Activated T-helper 1 cell treated with Interleukin-2 at 50 U/mL for 16 hours (primary cell): ENCODE measurements around the gene WNT9A.
A peak's percentile ranks its signal among the peaks of the same experiment; 100 is the strongest.

Experiments
- DNase-seq: peaks from one replicate; pipeline ENCODE4 v3.0.0-alpha.2; 2020; ENCODE audit warnings: low read depth

WNT9A gene

GRCh38 chr1:227954163-227954850 is 6.6 kb upstream of the WNT9A start:
- DNase-seq, result no peak

DNA sequence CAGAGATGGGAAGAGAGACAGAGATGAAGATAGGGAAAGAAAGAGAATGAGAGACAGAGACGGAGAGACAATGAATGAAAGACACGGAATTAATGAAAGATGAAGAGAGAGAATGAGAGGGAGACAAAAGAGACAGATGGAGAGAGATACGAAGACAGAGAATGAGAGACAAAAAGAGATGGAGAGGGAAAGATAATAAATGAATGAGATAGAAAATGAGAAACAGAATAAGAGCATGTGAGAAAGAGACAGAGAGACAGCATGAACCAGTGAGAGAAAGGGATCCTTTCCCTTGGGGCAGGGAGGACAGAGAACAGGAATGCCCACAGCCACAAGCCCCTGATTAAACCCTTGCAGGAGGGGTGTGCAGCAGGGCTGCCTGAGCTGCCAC is 5.3 kb upstream of the WNT9A start:
- DNase-seq, result no peak

DNA sequence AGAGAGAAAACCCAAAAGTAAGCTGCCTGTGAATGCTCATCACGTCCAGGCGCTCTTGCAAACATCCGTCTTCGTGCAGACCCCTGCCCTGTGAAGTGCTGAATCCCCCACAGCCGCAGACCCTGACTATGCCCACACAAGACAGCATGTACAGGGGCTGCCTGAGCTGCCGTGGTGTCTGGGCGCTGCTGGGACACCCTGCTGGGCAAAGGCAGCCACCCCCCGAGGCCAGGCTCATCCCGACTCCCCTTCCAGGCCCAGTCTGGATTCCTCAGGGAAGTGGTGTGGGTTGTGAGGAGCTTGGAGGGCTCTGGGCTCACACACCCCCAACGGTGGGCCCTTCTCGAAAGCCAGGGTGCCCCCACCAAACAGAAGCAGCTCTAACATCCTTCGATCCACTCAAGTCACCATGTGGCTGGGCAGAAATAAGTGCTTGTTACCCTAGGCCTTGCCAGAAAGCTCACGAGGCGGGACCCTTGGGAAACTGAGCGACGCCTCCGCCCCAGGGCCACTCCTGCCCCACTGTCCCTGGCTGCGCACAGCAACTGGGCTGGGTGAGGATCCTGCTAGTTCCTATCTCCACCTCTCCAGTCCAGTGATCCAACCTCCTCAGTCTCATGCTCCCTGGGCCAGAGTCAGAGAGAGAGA is 4.8 kb upstream of the WNT9A start:
- DNase-seq, result no peak

- DNase-seq, result no peak
Measured at GRCh38 chr1:227951624-227952373, 4.1 kb upstream of the WNT9A start.

DNA sequence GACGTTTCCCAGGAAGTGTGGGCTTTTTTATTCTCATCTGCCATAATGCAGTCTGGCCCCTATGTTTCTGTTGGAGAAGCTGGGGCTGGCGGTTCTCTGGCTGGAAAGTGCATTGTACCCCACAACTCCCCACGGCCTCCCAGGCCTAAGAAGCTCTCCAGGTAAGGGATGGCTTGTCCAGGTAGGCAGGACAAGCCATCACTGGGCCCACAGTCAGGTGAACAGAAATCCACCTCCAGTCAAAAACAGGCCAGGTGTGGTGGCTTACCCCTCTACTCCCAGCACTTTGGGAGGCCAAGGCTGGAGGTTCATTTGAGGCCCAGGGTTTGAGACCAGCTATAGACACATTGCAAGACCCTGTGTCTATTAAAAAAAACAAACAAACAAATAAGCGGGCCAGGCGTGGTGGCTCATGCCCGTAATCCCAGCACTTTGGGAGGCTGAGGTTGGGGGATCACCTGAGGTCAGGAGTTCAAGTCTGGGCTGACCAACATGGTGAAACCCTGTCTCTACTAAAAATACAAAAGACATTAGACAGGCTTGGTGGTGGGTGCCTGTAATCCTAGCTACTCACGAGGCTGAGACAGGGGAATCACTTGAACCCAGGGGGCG is 3.1 kb upstream of the WNT9A start:
- DNase-seq, result no peak

GRCh38 chr1:227949954-227950734 is 2.4 kb upstream of the WNT9A start:
- DNase-seq, result no peak

DNA sequence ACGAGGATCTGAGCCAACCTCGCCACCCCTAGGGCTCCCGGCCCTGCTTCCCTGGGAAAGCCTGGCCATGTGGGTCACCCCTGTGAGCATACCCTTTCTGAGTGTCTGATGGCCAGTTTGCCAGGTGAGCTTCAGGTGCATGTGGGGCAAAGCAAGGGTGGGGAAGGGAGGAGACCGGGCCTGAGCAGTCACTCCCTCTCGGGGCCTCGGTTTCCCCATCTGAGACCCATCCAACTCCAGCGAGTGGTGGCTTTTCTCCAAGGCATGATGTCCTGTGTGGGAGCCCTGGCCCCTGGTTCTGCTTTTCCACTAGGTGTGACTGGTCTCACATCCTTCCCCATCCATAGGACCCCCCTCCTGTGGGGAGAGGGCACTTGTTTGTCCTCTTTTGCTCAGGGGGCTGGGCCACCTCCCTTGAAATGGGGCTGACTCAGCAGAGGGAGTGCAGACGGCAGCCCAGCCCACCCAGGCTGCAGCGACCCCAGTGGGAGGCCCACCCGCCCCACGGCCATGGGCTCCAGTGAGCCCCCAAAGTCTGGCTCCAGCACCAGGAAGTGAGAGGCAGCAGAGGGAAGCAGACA is 1.7 kb upstream of the WNT9A start:
- DNase-seq, result no peak

DNA sequence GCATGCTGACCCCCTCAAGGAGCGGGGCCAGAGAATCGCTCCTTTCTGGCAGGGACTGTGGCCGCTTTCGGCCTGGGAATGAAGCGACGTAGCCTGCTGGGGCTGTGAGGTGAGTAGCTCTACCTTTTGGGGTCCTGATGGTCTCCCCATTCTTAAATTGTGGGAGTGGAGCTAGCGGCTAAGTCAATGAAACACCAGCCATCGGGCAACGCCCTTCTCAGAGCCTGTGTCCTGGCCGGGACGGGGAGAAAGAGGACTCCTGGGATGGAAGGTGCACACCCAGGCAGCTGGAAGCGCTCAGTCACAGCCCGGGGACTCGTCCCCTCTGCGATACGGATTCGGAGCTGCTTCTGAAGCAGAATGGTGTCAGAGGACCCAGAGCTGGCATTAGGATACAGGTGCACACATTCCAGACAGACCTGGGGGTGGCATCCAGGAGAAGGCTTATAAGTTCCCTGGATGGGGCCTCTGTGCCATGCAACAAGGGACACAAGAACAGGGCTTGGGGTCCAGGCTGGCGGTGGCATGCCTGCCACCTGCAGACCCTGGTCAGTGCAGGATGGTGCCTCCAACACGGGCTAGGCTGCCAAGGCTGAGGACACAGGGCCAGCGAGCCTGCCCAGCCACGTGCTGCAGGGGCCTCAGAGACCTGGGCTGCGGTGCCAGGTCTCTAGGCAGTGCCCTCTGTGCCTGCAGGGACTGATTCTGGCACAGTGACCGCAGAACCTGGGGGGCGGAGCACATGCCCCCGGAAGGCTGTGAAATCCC is 945 bp upstream of the WNT9A start:
- DNase-seq, result no peak

- DNase-seq, result no peak
Measured at GRCh38 chr1:227947386-227947675, 401 bp downstream of the WNT9A start.

DNA sequence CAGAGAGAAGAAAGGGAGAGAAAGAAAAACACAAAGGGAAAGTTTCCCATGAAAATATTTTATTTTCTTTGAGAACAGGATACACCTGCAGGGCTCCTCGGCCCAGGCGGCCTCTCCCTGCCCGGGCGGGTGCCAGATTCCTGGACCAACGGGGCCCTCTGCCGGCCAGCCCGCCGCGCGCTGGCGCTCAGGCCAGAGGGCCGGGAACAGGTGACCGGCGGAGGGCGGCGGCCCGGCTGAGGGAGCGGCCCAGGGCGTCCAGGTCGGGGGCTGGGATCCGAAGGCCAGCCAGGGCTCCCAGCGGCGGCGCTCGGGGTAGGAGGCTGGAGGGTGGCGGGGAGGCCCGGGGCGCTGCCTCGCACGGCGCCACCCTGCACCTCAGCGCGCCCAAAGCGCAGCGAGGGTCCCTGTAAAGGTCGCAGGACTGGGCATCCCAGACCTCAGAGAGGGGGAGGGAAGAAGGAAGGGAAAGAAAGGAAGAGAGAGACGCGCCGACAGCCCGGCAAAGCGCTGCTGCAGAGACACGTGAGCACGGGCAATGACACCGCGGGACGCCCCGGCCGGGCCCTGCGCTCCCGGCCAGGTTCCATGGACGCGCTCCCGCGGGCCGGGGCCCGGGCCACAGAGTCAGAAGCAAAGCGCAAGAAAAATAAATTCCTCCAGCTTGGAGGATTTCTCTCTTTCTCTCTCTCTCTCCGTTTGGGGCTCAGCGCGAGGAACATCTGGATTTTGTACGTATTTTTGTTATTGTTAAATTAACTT is 927 bp downstream of the WNT9A start:
- peak; percentile 36 for DNase-seq

DNA sequence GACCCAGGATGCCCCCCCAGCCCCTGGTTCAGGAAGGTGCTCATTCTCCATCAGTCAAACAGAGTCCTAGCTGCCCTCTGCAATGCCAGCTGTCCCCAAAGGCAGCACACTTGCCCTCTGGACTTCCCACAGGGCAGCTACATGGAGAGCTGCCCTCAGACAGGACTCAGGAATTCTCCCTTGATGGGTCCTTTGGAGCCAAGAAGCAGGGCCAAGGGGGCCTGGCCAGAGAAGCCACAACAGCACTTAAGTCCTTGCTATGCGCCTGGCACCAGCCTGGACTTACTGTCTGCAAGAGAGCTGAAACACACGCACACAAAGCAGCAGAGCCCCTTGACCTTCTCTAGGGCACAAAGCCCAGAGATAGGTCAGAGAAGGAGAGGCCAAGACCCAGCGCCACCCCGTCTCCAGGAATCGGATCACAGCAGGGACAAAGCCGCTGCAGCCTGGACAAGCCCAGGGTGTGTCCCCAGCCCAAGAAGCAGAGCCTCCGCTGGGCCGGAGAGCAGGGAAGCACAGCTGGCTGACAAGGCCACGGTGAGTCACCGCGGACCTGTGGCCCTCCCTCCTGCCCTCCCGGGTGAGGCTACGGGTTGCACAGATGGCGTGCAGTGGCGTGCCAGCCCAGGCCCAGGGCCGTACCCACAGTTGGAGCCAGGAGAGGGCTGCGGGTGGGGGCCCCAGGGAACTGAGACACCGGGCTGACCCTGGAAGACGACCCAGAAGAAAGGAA is 1.7 kb downstream of the WNT9A start:
- no peak for DNase-seq

GRCh38 chr1:227944931-227945890 is 2.5 kb downstream of the WNT9A start:
- DNase-seq, result no peak

- DNase-seq, result no peak
Measured at GRCh38 chr1:227944090-227944930, 3.4 kb downstream of the WNT9A start.

- no peak for DNase-seq
Measured at GRCh38 chr1:227943381-227944089, 4.2 kb downstream of the WNT9A start.

DNA sequence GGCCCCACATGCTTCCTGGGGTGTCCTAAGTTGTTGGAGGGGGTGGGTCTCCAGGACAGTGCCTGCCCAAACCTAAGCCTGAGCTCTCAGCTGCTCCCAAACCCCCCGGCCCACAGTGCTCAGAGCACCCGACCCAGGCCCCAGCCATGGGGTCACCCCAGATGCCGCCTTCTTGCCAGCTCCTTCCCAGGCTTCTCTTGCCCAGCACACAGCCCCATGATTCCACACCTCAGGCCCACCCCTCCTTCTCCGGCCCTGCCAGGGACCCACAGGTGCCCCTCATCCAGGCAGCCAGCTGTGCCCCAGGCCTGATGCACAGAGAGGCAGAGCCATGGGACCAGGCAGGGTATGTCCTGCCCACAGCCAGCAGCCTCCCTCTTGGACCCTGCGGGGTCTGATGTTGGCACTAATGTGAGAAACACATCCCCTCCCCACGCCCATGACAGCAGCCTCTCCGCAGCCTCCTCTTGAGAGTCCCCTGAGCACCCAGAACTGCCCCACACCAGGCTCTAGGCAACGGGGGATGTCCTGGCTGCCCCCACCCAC is 4.9 kb downstream of the WNT9A start:
- no peak for DNase-seq

- no peak for DNase-seq
Measured at GRCh38 chr1:227942021-227942715, 5.6 kb downstream of the WNT9A start.
